T1000 (cell line): ENCODE measurements around the gene TEX11.

Source experiments
- DNase-seq: peaks from one replicate; lab custom pipeline; 2025; ENCODE audit warnings: mixed read lengths; lab: John Stamatoyannopoulos, UW

Gene TEX11

DNA sequence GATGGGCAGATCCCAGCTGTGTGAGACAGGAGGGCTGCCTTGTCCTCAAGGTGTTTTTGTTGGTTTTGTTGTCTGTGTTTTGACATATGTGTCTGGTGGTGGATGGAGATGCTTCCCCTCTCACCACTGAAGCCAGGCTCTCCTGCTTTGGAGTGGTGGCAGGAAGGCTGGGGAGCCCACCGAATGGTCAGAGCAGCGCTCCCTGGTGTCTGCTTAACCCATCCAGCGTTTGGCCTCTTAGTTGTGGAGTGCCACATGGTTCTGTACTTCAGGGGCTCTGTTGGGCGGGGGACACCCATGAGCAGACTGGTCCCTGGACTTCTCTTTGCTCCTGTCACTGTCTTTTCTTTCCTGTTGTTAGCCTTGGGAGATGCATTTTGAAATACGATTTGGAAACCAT is 412.0 kb downstream of the TEX11 start:
- DNase-seq, result no peak

DNA sequence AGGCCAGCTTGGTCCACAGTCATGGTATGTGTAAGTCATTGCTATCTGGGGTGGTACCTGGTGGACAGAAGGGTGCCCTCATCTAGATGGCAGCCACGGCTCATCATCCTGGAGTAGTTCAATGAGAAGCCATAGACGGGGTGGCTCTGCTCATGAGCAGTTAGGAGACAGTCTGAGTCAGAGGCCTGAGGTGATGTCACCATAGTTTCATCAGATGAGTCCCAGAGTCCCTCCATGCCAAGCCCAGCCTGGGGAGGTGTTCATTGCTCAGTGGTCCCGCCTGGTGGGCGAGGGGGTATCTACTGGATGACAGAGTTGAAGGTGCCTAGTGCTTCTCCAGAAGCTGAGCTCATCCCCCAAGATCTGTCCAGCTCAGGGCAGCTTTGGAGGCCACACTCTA is 414.1 kb downstream of the TEX11 start:
- no peak for DNase-seq

DNA sequence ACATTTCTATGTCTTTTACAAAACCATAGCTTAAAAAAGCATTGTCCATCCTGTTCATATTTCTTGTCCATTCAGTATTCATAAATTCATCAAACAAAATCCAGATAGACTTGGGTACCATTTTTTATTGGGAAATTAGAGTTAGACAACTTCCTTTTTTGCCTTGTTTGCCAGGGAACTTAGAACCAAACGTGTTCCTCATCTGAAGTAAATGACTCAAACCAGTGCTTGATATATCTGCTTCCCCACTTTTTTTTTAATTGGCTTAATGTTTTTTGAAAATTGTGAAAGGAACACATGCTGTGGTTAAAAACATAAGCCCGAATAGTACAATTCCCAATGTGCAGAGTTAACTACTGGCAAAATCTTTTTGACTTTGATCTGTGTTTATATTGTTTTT is 419.7 kb downstream of the TEX11 start:
- no peak for DNase-seq

DNA sequence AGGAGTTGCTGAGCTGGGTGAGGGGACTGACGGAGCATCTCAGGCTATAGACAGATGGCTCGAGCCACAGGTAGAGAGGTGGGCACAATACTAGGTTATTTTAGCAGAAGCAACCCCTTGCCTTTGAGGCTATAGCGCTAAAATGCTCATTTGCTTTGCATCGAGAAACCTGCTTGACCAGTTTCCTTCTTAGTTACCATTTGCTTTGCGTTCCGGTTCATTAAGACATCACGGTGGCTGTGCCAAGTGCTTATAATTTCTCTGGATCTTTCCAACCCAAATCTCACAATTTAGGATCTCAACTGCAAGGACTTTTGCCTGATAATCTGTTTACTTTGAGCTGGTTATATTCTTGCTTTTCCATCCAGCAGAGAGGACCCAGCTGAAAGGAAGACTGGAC is 423.0 kb downstream of the TEX11 start:
- DNase-seq, result no peak

DNA sequence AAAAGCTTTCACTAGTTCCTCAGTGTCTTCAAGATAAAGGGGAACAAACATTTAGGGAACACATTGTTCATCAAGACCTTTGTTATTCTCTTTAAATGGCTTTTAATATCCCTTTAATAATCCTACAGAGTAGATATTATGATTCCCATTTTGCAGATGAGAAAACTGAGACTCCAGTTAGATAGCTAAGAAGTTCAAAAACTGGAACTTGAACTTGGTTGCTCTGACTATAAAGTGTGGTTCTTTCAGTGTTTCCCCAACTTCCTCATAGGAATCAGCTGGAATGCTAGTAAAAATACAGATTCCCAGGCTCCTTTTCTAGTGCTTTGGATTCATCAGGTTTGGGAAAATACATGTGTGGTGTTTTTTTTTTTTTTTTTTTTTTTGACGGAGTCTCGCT is 426.2 kb downstream of the TEX11 start:
- no peak for DNase-seq

DNA sequence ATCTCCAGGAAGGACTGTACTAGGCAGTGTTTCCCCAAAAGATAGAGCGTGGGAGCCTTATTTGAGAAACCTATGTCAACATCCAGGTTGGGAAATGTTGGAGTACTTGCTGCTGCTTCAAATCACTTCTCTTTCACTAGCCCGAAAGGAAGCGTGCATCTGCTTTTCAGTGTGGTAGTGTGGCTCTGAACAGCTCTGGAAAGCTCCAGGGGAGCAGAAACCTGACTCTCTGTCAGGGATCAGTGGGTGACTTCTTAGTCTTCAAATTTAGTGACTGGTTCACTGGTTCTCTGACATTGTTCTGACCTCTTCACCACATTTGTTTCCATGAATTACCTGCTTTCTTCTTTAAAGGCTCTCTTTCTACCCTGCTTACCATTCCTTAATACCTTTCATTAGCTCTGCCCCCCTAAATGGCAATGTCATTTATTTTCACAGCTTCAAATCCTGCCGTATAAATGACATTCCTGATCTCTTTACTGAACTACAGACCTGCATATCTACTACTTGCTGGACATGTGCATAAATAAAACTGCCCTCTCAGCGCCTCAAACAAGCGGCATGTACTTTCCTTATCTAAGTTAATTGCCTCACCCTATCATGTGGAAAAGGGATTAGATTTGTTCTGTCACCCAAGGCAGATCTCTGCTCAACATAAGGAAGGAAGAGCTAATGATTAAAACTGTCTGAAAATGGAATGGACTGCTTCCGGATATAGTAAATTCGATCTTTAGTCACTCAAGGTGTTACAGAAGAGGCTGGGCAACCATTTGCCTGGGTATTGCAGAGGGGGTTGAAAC is 426.8 kb downstream of the TEX11 start:
- no peak for DNase-seq

DNA sequence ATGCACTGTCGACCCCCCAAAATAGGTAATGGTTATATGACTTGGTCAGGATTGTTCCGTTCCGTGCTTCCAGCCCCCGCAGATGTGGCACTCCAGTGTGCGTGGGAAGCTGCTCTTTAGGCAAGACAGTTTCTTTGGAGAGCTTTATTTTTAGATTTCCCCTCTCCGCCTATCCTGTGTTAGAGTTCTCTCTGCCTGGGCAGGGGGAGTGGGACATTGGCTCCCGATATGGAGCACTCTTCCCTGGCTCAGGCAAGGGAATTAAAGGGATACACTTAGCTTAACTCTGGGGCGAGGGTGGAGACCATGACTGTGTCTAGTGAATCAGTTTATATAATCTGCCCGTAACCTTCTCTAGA is 427.9 kb downstream of the TEX11 start:
- DNase-seq, result no peak

DNA sequence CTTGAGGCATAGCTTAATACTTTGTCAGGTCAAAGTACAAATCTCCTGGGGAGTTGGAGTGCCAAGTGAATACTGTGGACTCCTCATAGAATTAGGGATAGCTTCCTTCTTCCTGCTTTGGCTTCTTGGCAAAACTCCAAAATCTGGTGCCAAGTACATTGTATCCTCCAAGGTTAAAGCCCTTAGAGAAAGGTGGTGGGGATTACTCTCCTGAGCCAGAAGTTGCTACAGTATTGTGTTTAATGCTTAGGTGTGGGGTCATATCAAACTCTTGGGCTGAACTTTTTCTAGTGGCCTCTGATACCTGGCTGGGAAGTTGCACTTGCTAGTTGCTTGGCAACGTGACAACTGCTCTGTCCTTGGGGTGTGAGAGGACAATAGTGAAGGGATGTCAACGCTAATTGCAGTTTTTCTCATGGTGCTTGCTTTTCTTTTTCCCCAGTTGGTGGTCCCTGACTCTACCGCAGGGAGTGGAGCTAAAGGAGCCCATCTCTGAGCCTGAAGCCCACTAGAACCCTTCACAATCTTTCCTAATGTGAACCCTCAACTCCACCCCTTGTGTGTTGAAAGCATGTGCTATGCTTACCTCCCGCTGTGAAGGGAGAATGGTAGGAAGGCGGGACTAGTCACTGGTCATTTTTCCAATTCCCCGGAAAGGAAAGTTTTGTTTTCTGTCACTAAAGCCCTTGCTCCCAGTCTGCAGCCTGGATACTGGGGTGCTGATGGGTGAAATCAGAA is 428.4 kb downstream of the TEX11 start:
- DNase-seq, result no peak

DNA sequence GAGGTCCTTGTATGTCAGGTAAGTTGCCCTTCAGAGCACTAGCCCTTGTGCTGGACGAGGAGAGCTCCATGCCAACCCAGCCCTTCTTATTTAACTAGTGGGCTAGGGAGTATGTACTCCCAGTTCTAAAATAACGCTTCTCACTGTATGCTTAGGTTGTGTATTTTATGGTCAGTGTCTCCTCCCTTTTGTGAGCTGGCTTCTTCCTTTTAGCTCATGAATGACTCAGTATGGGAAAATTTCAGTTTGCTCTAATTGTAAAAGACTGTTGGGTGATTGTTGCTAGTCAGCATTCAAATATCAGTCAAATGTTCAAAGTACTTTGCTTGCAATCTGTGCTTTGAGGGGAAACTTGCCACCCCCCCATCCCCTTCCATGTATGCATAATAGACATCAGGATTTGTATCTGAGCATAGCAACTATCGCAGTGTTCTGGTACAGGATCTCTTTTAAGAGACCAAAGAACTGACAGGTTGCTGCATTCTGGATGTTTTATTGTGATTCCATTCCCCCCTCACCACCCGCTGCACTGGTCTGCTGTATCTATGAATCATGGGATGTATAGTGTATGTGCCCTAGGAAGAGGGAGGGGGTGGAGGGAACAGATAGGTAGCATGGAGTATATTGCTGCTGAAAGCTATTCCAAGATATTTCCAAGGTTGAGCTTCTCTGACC is 429.1 kb downstream of the TEX11 start:
- DNase-seq, result peak; percentile 12
